ENCODE measurements around the gene RASSF7.

DNA sequence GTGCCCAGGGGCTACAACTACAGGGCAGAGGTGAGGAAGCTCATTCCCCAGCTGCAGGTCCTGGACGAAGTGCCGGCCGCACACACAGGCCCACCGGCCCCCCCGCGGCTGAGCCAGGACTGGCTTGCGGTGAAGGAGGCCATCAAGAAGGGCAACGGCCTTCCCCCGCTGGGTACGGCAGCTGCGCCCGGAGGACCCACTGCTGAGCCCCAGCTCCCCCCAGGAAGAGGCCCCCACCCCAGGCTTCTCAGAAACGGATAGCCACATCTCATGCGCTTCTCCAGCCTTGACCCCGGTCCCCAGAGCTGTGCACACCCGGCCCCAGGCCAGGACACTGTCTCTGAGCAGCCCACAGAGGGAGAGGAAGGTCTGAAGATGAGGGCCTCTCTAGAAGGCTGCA, 9.6 kb upstream of the RASSF7 start:
- TF ChIP-seq, protein P1, sequence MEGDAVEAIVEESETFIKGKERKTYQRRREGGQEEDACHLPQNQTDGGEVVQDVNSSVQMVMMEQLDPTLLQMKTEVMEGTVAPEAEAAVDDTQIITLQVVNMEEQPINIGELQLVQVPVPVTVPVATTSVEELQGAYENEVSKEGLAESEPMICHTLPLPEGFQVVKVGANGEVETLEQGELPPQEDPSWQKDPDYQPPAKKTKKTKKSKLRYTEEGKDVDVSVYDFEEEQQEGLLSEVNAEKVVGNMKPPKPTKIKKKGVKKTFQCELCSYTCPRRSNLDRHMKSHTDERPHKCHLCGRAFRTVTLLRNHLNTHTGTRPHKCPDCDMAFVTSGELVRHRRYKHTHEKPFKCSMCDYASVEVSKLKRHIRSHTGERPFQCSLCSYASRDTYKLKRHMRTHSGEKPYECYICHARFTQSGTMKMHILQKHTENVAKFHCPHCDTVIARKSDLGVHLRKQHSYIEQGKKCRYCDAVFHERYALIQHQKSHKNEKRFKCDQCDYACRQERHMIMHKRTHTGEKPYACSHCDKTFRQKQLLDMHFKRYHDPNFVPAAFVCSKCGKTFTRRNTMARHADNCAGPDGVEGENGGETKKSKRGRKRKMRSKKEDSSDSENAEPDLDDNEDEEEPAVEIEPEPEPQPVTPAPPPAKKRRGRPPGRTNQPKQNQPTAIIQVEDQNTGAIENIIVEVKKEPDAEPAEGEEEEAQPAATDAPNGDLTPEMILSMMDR (conservative IDR thresholded peaks at IDR 0.05; ENCODE audit: low read depth, low read length) = no peak
- TF ChIP-seq EZH2phosphoT487 (IDR thresholded peaks at IDR 0.05; ENCODE audit: borderline replicate concordance, low read length) (no peak), EZH2 (IDR thresholded peaks at IDR 0.05; ENCODE audit: low read length, unreplicated experiment) (no peak)
